Pancreas (tissue), 10 donors: Measurements from ENCODE around the gene DPEP3. TPM values are rescaled to one million over a fixed set of nuclear protein-coding genes. Genes with fewer than 3 reads are reported as not detected.
A peak's percentile ranks its signal among the peaks of the same experiment; 100 is the strongest.

Source experiments
- ATAC-seq, 4 donors: fragments of 200-7000 bp; cut with Tn5 transposase; one replicate each; pipeline versions ENCODE4 v1.8.0 to v1.9.1; 2020; ENCODE audit warnings: mild to moderate bottlenecking in 4 of 4, moderate library complexity in 4 of 4
- DNase-seq, 6 donors: peaks; one replicate each; pipeline ENCODE4 v3.0.0-alpha.2; 2020
- FAIRE-seq: peaks from 2 replicates; lab custom pipeline; 2012; peaks lifted over from hg19 to GRCh38; lab: Jason Lieb, UNC
- H3K27ac ChIP-seq, 4 donors: fragments of 200-600 bp; sonication (generic); 1 replicate in 3 of 4; 2 replicates in 1 of 4; pipeline versions ENCODE4 v1.5.0 to v1.8.0; 2020
- H3K27me3 ChIP-seq, 4 donors: fragments of 200-600 bp; one replicate each; pipeline ENCODE4 v1.8.0; 2021
- H3K36me3 ChIP-seq, 3 donors: fragments of 200-600 bp; sonication (generic) in 1 of 3; one replicate each; pipeline versions ENCODE4 v1.5.0 to v1.8.0; 2020 to 2021
- H3K4me1 ChIP-seq, 3 donors: fragments of 200-600 bp; one replicate each; pipeline ENCODE4 v1.8.0; 2021
- H3K4me3 ChIP-seq, 4 donors: fragments of 200-600 bp; sonication (generic) in 2 of 4; one replicate each; pipeline versions ENCODE4 v1.5.0 to v1.8.0; 2020 to 2021
- H3K9me3 ChIP-seq, 4 donors: fragments of 200-600 bp; one replicate each; pipeline ENCODE4 v1.8.0; 2021
- WGBS, 2 donors: extraction: QIAGEN DNeasy Blood & Tissue Kit; methylation state at CpG; one replicate each; pipeline ENCODE4 v1.1.7; 2013; 5-methylcytosine and 5-hydroxymethylcytosine counted together
- intact Hi-C, 3 donors: fragments of 100-400 bp; cut with DNase I; formaldehyde crosslinking; loops; one replicate each; pipeline versions ENCODE4 v1.11.1 to v1.14.2; 2022
- polyA plus RNA-seq, 2 donors: library from polyadenylated mRNA; stranded (reverse); fragments of 200-250 nt; gene quantifications; one replicate each; pipeline ENCODE4 v1.2.3, GENCODE V29; 2013
- total RNA-seq, 6 donors: library from RNA; stranded (reverse); fragmentation: NEBNext Ultra II Directional in 4 of 6; extraction: Animal tissue kit (Norgen Biotek cat#: 25700) in 4 of 6; gene quantifications; one replicate each; pipeline versions ENCODE4 v1.2.1 to v1.2.4, GENCODE V29; 2021 to 2023
- TF ChIP-seq, protein P1 (sequence below), 4 donors: fragments of 200-600 bp; sonication (generic) in 3 of 4; IDR thresholded peaks; one replicate each; pipeline versions ENCODE4 v1.5.0 to v1.8.0; 2021; ENCODE audit warnings: antibody characterized with exemption in 4 of 4
- donor health status: healthy with polysubstance abuse.
- donor health status: DM: no; HTN: no; CAD: no; lungs with moderate emphysema.
- donor health status: DM: no; HTN: no; CAD: no.
- donor health status: control.
- donor health status: control.
- donor health status: Bipolar disorder and iron deficiency.
- donor health status: DM: yes; HTN: yes; CAD: no.
- donor health status: DM: no; HTN: no; CAD: no.
- donor health status: DM: no; HTN: no; CAD: no.
- donor health status: DM: yes; HTN: yes; CAD: no.

DPEP3 gene
- total and polyA plus RNA-seq, 8 donors: 0.09 to 0.12 TPM; not detected in 6

DNA sequence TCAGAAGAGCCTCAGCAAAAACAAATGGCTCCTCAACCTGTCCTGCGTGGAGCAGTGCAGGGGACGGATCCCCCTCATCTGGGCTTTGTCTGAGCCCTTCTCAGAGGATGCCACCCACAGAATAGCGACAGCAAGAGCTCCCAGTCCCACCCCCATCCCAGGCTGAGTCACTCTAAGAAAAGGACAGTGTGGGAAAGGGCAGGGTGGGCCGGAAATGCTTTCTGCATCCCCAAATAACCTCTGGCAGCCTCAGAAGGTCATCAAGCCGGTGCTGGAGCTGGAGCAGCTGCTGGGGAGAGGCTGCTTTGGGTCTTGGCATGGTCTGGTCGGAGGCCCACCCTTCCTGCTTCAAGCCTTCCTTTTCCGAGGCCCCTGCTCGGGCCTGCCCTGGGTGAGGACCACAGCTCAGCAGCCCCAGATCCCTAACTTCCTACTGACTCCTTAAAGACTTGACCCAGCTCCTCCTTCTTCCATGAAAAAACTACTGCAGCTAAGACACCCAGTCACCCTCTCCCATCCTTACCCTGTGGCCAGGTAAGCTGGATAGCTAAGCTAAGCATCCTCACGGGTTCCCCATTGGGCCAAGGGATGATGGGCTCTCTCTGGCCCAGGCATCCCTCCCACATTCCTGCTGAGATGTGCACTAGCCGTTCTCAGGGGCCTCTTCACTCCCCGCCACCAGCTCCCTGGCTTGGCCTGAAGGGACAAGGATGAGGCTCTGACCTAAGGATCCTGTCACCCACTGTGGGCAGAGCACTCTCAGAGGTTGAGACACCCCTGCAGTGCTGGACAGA, 20.6 kb downstream of the DPEP3 start:
- TF ChIP-seq, protein P1, sequence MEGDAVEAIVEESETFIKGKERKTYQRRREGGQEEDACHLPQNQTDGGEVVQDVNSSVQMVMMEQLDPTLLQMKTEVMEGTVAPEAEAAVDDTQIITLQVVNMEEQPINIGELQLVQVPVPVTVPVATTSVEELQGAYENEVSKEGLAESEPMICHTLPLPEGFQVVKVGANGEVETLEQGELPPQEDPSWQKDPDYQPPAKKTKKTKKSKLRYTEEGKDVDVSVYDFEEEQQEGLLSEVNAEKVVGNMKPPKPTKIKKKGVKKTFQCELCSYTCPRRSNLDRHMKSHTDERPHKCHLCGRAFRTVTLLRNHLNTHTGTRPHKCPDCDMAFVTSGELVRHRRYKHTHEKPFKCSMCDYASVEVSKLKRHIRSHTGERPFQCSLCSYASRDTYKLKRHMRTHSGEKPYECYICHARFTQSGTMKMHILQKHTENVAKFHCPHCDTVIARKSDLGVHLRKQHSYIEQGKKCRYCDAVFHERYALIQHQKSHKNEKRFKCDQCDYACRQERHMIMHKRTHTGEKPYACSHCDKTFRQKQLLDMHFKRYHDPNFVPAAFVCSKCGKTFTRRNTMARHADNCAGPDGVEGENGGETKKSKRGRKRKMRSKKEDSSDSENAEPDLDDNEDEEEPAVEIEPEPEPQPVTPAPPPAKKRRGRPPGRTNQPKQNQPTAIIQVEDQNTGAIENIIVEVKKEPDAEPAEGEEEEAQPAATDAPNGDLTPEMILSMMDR (IDR thresholded peaks at IDR 0.05): no peak
- 82 to 83% methylated on average over 11 of the region's 11 CpGs for WGBS, 2 donors
- intact Hi-C loops: no loop called here
- H3K27ac ChIP-seq: no peak overlapping the region
- no peaks in the 10 kb centered on the region for H3K27me3 ChIP-seq
- DNase-seq: peak in 2 of 6 donors; percentile 23 to 35
- H3K4me3 ChIP-seq: no peak overlapping the region
- H3K9me3 ChIP-seq: no peaks in the 10 kb centered on the region
- H3K36me3 ChIP-seq: peaks cover 0 to 14% (median 0%) of the 10 kb centered on the region in 3 donors
- no peak for FAIRE-seq
- ATAC-seq: no peak
- peaks cover 6 to 13% (median 13%) of the 10 kb centered on the region in 3 donors for H3K4me1 ChIP-seq

DNA sequence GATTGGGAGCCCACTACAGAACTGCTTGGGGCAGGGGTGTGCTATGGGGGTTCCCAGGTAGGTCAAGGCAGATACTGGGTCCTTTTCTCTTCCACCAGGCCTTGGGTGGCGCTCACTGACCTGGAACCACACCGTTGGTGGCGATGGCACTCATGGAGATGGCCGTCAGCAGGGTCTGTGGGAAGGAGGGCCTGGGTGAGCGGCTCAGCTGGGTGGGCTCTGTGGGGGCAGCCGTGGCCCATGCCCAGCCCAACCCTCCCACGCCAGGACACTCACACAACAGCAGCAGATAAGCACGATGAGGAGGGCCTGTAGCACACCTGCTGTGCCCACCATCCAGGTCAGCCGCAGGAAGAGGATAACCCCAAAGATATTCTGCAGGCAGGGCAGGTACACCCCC, 22.7 kb downstream of the DPEP3 start:
- H3K27ac ChIP-seq: no peak overlapping the region
- no peak for ATAC-seq
- peaks cover 0 to 14% (median 0%) of the 10 kb centered on the region in 3 donors for H3K36me3 ChIP-seq

DNA sequence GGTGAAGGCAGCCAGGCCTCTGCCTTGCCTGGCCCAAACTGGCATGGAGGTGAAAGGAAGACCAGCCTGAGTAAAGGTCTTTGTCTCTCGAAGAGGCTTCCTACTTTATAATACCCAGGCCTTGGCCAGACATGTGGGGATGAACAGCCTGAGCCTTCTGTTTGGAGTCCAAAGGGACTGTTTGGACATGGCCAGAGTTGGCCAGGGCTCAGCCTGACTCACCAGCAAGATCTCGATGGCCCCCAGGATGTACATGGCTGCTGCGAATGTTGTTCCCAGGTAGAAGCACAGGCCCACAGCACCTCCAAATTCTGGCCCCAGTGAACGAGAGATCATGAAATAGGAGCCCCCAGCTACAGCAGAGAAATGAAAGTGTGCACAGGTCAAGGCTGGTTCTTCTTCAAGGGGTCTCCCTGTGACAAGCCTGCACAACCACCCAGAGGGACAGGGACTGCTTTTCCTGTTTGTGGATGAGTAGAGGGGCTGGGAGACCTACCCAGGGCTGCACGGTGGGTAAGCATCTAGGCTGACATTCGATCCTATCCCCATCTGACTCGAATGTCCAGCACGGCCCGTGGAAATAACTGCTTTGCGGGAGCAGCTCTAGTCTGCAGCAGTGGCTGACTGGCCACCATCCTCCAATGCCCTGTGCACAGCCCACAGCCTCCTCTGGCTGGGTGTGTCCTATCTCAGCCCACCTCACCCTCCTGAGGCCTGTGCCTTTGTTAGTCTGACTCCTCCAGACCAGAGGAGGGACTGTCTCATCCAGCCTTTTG, 25.7 kb downstream of the DPEP3 start:
- Histone ChIP-seq H3K27ac (no peak overlapping the region), H3K4me3 (no peak overlapping the region), H3K36me3 (peaks cover 3 to 33% (median 6%) of the 10 kb centered on the region in 3 donors), H3K4me1 (no peaks in the 10 kb centered on the region), H3K27me3 (no peaks in the 10 kb centered on the region), H3K9me3 (no peaks in the 10 kb centered on the region)
- ATAC-seq (peak in 1 of 4 donors; percentile 26), FAIRE-seq (no peak), DNase-seq (peak in 2 of 6 donors; percentile 34)
- intact Hi-C loops: no loop called here
- WGBS, 2 donors: 88 to 92% methylated on average over 9 to 10 of the region's 10 CpGs
- TF ChIP-seq, protein P1 (IDR thresholded peaks at IDR 0.05): no peak

More for the DNA sequence above, 22.7 kb downstream of the DPEP3 start:
- Histone ChIP-seq H3K9me3 (no peaks in the 10 kb centered on the region), H3K4me1 (peaks cover 6 to 13% (median 11%) of the 10 kb centered on the region in 3 donors), H3K4me3 (no peak overlapping the region), H3K27me3 (no peaks in the 10 kb centered on the region)
- TF ChIP-seq, protein P1 (IDR thresholded peaks at IDR 0.05): no peak
- no peak for FAIRE-seq
- intact Hi-C loops: no loop called here
- DNase-seq: peak in 1 of 6 donors; percentile 48
- 95 to 98% methylated on average over 9 of the region's 9 CpGs for WGBS, 2 donors

DNA sequence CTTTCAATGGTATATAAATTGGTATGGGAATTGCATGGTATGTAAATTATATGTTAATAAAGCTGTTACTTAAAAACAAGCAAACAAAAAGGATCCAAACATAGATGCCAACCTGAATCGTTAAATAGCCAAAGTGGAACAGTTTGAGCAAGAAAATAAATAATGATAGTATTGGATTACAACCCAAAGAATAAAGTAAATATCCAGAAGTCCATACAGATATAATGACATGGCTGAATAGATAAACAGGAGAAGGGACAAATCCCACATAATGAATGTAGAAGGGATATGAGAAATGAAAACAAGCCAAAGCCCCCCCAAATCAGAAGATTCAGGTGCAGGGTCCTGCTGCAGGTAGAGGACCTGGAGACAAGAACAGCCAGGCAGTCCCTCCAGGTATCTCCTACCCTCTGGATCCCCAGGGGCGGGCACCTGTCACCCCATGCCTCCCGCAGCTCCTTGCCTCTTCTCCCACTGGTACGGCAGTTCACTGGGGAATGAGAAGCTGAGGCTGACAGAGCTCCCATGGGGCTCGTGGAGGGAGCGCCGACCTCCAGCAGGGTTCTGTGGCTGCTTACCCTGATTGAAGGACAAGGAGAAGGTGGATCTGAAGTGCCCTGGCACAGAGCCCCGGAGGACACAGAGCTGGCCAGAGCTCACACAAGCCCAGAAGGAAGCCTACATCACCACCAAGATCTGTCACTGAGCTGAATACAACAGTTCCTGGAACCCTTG, 26.5 kb downstream of the DPEP3 start:
- Histone ChIP-seq H3K4me1 (no peaks in the 10 kb centered on the region), H3K36me3 (peaks cover 3 to 37% (median 6%) of the 10 kb centered on the region in 3 donors), H3K9me3 (no peaks in the 10 kb centered on the region), H3K27me3 (no peaks in the 10 kb centered on the region), H3K4me3 (no peak overlapping the region), H3K27ac (no peak overlapping the region)
- intact Hi-C loops: no loop called here
- 77 to 83% methylated on average over 8 of the region's 8 CpGs for WGBS, 2 donors
- DNase-seq (peak in 1 of 6 donors; percentile 49), FAIRE-seq (no peak), ATAC-seq (no peak)
- TF ChIP-seq, protein P1 (IDR thresholded peaks at IDR 0.05): no peak
